CD4-positive, CD25-positive, alpha-beta regulatory T cell (primary cell): Measurements from ENCODE around the gene EGFLAM. TPM values are rescaled to one million over a fixed set of nuclear protein-coding genes. Genes with fewer than 3 reads are reported as not detected.

Source experiments
- ATAC-seq, 2 donors: fragments of 150-1000 bp; cut with Tn5 transposase; one replicate each; pipeline ENCODE4 v1.10.0; 2021; ENCODE audit warnings: low read depth in 2 of 2, moderate number of reproducible peaks in 2 of 2, moderate library complexity in 1 of 2
- DNase-seq, 3 donors: peaks; one replicate each; pipeline versions ENCODE4 v3.0.0 to v3.0.0-alpha.2; 2012 to 2022; ENCODE audit warnings: mixed read lengths in 1 of 3
- H3K27ac ChIP-seq: one replicate; pipeline ENCODE4 v1.7.0; 2013; ENCODE audit warnings: mild to moderate bottlenecking, low read length; ENCODE audit not compliant: insufficient read depth, poor library complexity, severe bottlenecking
- H3K27me3 ChIP-seq: one replicate; pipeline ENCODE4 v1.7.0; 2013; ENCODE audit warnings: low read length; ENCODE audit not compliant: control insufficient read depth, insufficient read depth
- H3K36me3 ChIP-seq: one replicate; pipeline ENCODE4 v1.7.0; 2013; ENCODE audit warnings: mild to moderate bottlenecking, low read length, moderate library complexity; ENCODE audit not compliant: control insufficient read depth, insufficient read depth
- H3K4me1 ChIP-seq: 2 replicates; pipeline ENCODE4 v1.7.0; 2013; ENCODE audit warnings: mild to moderate bottlenecking, low read length; ENCODE audit not compliant: insufficient read depth, control insufficient read depth, poor library complexity, severe bottlenecking
- H3K4me3 ChIP-seq: one replicate; pipeline ENCODE4 v1.7.0; 2013; ENCODE audit warnings: low read depth, mild to moderate bottlenecking, low read length, moderate library complexity
- H3K9me3 ChIP-seq, 2 experiments: 1 replicate in 1 of 2; 2 replicates in 1 of 2; pipeline ENCODE4 v1.7.0; 2013; ENCODE audit warnings: low read length in 2 of 2, mild to moderate bottlenecking in 1 of 2, moderate library complexity in 1 of 2; ENCODE audit not compliant: control insufficient read depth in 2 of 2
- H3K27ac Mint-ChIP-seq, 3 donors: one replicate each; pipeline ENCODE4 v1.8.0; 2020 to 2022; ENCODE audit warnings: mild to moderate bottlenecking in 3 of 3, mixed read lengths in 3 of 3, moderate library complexity in 2 of 3
- H3K27me3 Mint-ChIP-seq: one replicate; pipeline ENCODE4 v1.8.0; 2022; ENCODE audit warnings: mild to moderate bottlenecking, mixed read lengths
- H3K36me3 Mint-ChIP-seq: one replicate; pipeline ENCODE4 v1.8.0; 2020; ENCODE audit warnings: mixed read lengths
- H3K4me1 Mint-ChIP-seq, 4 donors: one replicate each; pipeline ENCODE4 v1.8.0; 2020 to 2022; ENCODE audit warnings: mixed read lengths in 4 of 4, mild to moderate bottlenecking in 1 of 4
- H3K4me3 Mint-ChIP-seq, 4 donors: one replicate each; pipeline ENCODE4 v1.8.0; 2020 to 2022; ENCODE audit warnings: mild to moderate bottlenecking in 4 of 4, mixed read lengths in 4 of 4, moderate library complexity in 3 of 4
- H3K9me3 Mint-ChIP-seq, 7 donors: one replicate each; pipeline ENCODE4 v1.8.0; 2020 to 2022; ENCODE audit warnings: mixed read lengths in 7 of 7, mild to moderate bottlenecking in 3 of 7, moderate library complexity in 2 of 7
- polyA plus RNA-seq, 4 donors: library from polyadenylated mRNA; unstranded; fragments of 300-500 nt; fragmentation: Illumina TruSeq; gene quantifications; one replicate each; pipeline ENCODE4 v1.2.3, GENCODE V29; 2021
- total RNA-seq: library from RNA; stranded (reverse); gene quantifications from one replicate; pipeline ENCODE4 v1.2.3, GENCODE V29; 2022

EGFLAM gene
- total and polyA plus RNA-seq, 5 donors from 2014 or later, result not detected

DNA sequence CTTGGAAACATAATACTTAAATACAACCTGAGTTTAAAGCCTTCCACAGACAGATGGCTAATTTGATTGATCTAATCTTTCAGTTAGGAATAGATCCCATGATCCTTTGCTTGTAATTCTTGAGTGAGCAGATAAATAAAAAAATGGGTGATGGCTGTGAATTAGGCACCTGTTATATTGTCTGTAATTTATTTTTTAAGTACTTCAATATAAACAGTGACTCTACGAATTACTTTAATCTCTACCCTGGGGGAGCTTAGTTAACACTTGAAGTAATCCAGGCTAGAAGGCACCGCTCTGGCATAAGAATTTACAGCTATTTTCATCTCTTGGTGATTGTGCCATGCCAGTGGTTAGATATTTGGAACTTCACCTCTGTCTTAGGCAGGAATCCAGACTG, 9.0 kb downstream of the EGFLAM start:
- Mint-ChIP-seq H3K27ac (no peak overlapping the region), H3K4me3 (no peak overlapping the region), H3K9me3 (peaks cover 0 to 3% (median 0%) of the 10 kb centered on the region in 7 donors), H3K27me3 (peaks cover 15% of the 10 kb centered on the region), H3K36me3 (no peaks in the 10 kb centered on the region), H3K4me1 (no peaks in the 10 kb centered on the region)
- H3K36me3 ChIP-seq, result no peaks in the 10 kb centered on the region
- no peak overlapping the region for H3K4me3 ChIP-seq
- H3K9me3 ChIP-seq, result no peaks in the 10 kb centered on the region
- no peak overlapping the region for H3K27ac ChIP-seq
- no peaks in the 10 kb centered on the region for H3K27me3 ChIP-seq
- no peak for DNase-seq
- no peak for ATAC-seq
- no peaks in the 10 kb centered on the region for H3K4me1 ChIP-seq

- Histone ChIP-seq H3K9me3 (peaks cover 5 to 18% of the 10 kb centered on the region in 2 experiments), H3K4me1 (no peaks in the 10 kb centered on the region), H3K27me3 (no peaks in the 10 kb centered on the region), H3K4me3 (no peak overlapping the region), H3K36me3 (no peaks in the 10 kb centered on the region), H3K27ac (no peak overlapping the region)
- no peaks in the 10 kb centered on the region for H3K4me1 Mint-ChIP-seq
- no peaks in the 10 kb centered on the region for H3K36me3 Mint-ChIP-seq
- no peak overlapping the region for H3K4me3 Mint-ChIP-seq
- ATAC-seq, result no peak
- DNase-seq, result no peak
- no peaks in the 10 kb centered on the region for H3K27me3 Mint-ChIP-seq
- no peak overlapping the region for H3K27ac Mint-ChIP-seq
- H3K9me3 Mint-ChIP-seq, result peaks cover 0 to 34% (median 7%) of the 10 kb centered on the region in 7 donors
Observed at GRCh38 chr5:38273626-38274025, 15.3 kb downstream of the EGFLAM start.

DNA sequence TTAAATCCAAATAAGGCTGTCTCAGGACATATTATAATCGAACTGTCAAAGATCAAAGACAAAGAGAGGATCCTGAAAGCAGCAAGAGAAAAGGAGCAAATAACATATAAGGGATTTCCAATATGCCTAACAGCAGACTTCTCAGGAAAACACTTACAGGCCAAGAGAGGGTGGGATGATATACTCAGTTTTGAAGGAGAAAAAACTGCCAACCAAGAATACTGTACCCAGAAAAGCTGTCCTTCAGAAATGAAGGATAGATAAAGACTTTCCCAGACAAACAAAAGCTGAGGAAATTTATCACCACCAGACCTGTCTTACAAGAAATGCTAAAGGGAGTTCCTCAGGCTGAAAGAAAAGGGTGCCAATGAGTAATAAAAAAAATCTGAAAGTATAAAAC, 16.0 kb downstream of the EGFLAM start:
- Mint-ChIP-seq H3K9me3 (peaks cover 0 to 34% (median 8%) of the 10 kb centered on the region in 7 donors), H3K36me3 (no peaks in the 10 kb centered on the region), H3K27ac (no peak overlapping the region), H3K4me3 (no peak overlapping the region), H3K4me1 (no peaks in the 10 kb centered on the region), H3K27me3 (no peaks in the 10 kb centered on the region)
- no peak for ATAC-seq
- no peak overlapping the region for H3K4me3 ChIP-seq
- H3K9me3 ChIP-seq, result peaks cover 5 to 18% of the 10 kb centered on the region in 2 experiments
- no peaks in the 10 kb centered on the region for H3K36me3 ChIP-seq
- H3K27me3 ChIP-seq, result no peaks in the 10 kb centered on the region
- H3K4me1 ChIP-seq, result no peaks in the 10 kb centered on the region
- no peak overlapping the region for H3K27ac ChIP-seq
- no peak for DNase-seq

DNA sequence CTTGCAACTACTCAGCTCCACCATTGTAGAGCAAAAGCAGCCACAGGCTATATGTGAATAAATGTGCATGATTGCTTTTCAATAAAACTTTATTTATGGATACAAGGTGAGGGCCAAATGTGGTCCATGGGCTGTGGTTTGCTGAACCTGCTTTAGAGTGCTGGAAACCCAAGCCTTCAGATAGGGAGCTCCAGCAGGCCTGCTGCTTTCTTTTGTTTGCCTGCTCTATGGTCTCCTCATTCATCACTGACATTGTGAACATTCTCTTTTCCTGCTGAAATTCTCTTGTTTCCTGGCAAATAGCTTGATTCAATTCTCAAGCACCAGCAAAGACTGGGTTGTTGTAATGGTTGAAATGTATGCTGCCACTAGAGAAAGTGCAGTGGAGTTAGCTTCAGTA, 26.0 kb downstream of the EGFLAM start:
- no peaks in the 10 kb centered on the region for H3K4me1 ChIP-seq
- Mint-ChIP-seq H3K9me3 (no peaks in the 10 kb centered on the region), H3K27ac (no peak overlapping the region), H3K36me3 (no peaks in the 10 kb centered on the region), H3K4me1 (no peaks in the 10 kb centered on the region), H3K27me3 (no peaks in the 10 kb centered on the region), H3K4me3 (no peak overlapping the region)
- ATAC-seq (no peak), DNase-seq (no peak)
- no peaks in the 10 kb centered on the region for H3K27me3 ChIP-seq
- H3K9me3 ChIP-seq, result no peaks in the 10 kb centered on the region
- no peaks in the 10 kb centered on the region for H3K36me3 ChIP-seq
- no peak overlapping the region for H3K4me3 ChIP-seq
- H3K27ac ChIP-seq, result no peak overlapping the region

GRCh38 chr5:38285226-38285625, 26.9 kb downstream of the EGFLAM start:
- no peaks in the 10 kb centered on the region for H3K4me1 Mint-ChIP-seq
- no peaks in the 10 kb centered on the region for H3K9me3 Mint-ChIP-seq
- no peak for DNase-seq
- no peak for ATAC-seq
- H3K27ac ChIP-seq, result no peak overlapping the region
- H3K9me3 ChIP-seq, result no peaks in the 10 kb centered on the region
- H3K27me3 Mint-ChIP-seq, result no peaks in the 10 kb centered on the region
- H3K4me3 ChIP-seq, result no peak overlapping the region
- H3K4me1 ChIP-seq, result no peaks in the 10 kb centered on the region
- H3K36me3 Mint-ChIP-seq, result no peaks in the 10 kb centered on the region
- no peaks in the 10 kb centered on the region for H3K36me3 ChIP-seq
- H3K27ac Mint-ChIP-seq, result no peak overlapping the region
- H3K4me3 Mint-ChIP-seq, result no peak overlapping the region
- H3K27me3 ChIP-seq, result no peaks in the 10 kb centered on the region

DNA sequence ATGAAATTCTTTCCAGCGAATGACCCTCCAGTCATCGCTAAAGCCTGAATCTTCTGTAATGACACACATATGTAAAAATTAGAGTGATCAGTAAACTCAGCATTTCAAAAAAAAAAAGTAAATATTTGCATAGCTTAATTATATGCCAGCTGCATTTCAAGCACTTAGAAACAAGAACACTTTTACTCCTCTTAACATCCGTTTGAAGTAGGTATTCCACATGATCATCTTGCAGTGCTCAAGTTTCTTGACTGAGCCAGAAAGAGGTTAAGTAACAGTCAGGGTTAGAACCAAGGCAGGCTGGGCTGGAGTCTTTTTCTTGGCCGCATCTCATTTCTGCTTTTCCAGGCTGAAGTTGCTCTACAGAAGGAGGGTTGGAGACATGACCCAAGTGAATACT, 27.6 kb downstream of the EGFLAM start:
- DNase-seq (no peak), ATAC-seq (no peak)
- no peaks in the 10 kb centered on the region for H3K9me3 ChIP-seq
- H3K27ac ChIP-seq, result no peak overlapping the region
- H3K4me3 ChIP-seq, result no peak overlapping the region
- Mint-ChIP-seq H3K27ac (no peak overlapping the region), H3K36me3 (no peaks in the 10 kb centered on the region), H3K9me3 (no peaks in the 10 kb centered on the region), H3K4me1 (no peaks in the 10 kb centered on the region), H3K27me3 (no peaks in the 10 kb centered on the region), H3K4me3 (no peak overlapping the region)
- H3K4me1 ChIP-seq, result no peaks in the 10 kb centered on the region
- no peaks in the 10 kb centered on the region for H3K36me3 ChIP-seq
- H3K27me3 ChIP-seq, result no peaks in the 10 kb centered on the region

GRCh38 chr5:38287124-38287523, 28.8 kb downstream of the EGFLAM start:
- Mint-ChIP-seq H3K36me3 (no peaks in the 10 kb centered on the region), H3K9me3 (no peaks in the 10 kb centered on the region), H3K4me3 (no peak overlapping the region), H3K27ac (no peak overlapping the region), H3K27me3 (no peaks in the 10 kb centered on the region), H3K4me1 (no peaks in the 10 kb centered on the region)
- ATAC-seq (no peak), DNase-seq (no peak)
- H3K36me3 ChIP-seq, result no peaks in the 10 kb centered on the region
- no peak overlapping the region for H3K4me3 ChIP-seq
- no peak overlapping the region for H3K27ac ChIP-seq
- no peaks in the 10 kb centered on the region for H3K9me3 ChIP-seq
- H3K27me3 ChIP-seq, result no peaks in the 10 kb centered on the region
- H3K4me1 ChIP-seq, result no peaks in the 10 kb centered on the region

DNA sequence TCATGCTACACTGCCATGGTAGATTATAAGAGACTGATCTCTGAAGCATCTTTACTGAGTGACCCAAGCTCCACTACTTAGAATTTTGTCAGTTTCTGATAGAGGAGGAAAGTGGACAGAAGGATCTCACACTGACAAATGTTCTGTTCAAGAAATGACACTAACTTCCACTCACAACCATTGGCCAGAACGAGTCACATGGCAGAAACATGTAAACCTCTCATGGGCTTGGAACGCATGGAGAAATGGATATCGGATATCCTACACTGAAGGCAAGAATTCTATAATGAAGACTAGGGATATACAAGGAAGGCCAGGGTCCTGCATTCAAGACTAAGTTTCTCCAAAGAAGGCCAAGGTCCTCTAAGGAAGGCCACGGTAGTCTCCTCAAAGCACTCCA, 31.1 kb downstream of the EGFLAM start:
- no peaks in the 10 kb centered on the region for H3K27me3 ChIP-seq
- DNase-seq (no peak), ATAC-seq (no peak)
- H3K9me3 ChIP-seq, result no peaks in the 10 kb centered on the region
- H3K9me3 Mint-ChIP-seq, result no peaks in the 10 kb centered on the region
- no peaks in the 10 kb centered on the region for H3K36me3 Mint-ChIP-seq
- H3K4me3 Mint-ChIP-seq, result no peak overlapping the region
- no peaks in the 10 kb centered on the region for H3K4me1 Mint-ChIP-seq
- no peaks in the 10 kb centered on the region for H3K27me3 Mint-ChIP-seq
- H3K27ac ChIP-seq, result no peak overlapping the region
- H3K4me1 ChIP-seq, result no peaks in the 10 kb centered on the region
- no peaks in the 10 kb centered on the region for H3K36me3 ChIP-seq
- H3K27ac Mint-ChIP-seq, result no peak overlapping the region
- H3K4me3 ChIP-seq, result no peak overlapping the region
